NCI-H510A (cell line): Measurements from ENCODE around the gene CLDN25.
A peak's percentile ranks its signal among the peaks of the same experiment; 100 is the strongest.
"Not testable (repeated sequence)": the region's sequence is repeated elsewhere in the genome, so short reads cannot be mapped to it uniquely, and the experiment has no call there.

Experiments used
- DNase-seq: peaks from one replicate; lab custom pipeline; 2025; lab: John Stamatoyannopoulos, UW

The CLDN25 gene

GRCh38 chr11:113779496-113779895 lies at the start of gene CLDN25:
CLDN25 (plus strand) TSS chr11:113779796; CDS start chr11:113779796, 0 bp downstream.
- no peak for DNase-seq

DNA sequence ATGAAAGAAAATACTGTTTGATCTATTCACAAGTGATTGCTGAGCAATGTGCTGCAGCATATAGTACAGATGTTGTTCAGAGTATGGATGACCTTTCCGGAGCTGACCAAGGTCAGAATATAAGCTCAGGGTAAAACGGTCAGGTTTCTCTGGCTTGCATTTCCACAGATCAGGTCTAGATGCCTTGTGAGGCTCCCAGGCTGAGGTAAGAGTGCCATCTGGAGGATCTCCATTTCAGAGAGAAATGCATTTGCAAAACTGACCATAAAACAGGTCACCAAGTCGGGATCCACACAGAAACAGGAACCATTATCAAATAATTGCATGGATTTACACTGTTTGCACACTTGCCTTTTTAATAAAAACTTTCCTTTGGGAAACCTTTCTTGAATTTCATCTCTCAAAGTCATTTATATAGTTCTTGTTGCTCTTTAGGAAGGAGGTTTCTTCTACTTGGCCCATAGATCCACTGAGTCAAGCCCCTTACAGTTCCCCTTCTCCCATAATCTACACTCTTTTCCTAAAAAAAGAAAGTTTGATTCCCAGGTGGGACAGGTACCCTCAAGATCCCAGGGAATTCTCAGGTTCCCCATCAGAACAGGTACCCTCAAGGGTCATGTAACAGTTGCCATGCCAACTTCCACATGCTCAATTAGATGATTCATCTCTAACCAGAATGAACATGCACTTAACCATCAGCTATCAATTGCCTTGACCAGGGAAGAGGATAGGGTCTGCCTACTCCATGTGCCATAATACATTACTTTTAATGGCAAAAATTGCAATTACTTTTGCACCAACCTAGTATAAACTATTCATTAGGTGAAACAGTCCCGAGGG lies 48.5 kb upstream of the CLDN25 start:
- DNase-seq, result peak; percentile 5

GRCh38 chr11:113732092-113732491 lies 47.5 kb upstream of the CLDN25 start:
- no peak for DNase-seq

- no peak for DNase-seq
These were observed 43.3 kb upstream of the CLDN25 start for GRCh38 chr11:113736323-113736722.

DNA sequence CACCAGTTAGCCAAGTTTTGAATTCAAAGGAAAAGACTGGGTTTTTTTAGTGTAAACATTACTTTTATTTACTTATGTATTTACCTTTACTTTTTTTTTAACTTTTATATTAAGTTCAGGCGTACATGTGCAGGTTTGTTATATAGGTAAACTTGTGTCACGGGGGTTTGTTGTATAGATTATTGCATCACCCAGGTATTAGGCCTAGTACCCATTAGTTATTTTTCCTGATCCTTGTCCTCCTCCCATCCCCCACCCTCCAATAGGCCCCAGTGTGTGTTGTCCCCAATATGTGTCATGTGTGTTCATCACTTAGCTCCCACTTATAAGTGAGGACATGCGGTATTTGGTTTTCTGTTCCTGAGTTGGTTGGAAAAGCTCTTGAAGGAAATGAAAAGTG lies 26.7 kb upstream of the CLDN25 start:
- no peak for DNase-seq

DNA sequence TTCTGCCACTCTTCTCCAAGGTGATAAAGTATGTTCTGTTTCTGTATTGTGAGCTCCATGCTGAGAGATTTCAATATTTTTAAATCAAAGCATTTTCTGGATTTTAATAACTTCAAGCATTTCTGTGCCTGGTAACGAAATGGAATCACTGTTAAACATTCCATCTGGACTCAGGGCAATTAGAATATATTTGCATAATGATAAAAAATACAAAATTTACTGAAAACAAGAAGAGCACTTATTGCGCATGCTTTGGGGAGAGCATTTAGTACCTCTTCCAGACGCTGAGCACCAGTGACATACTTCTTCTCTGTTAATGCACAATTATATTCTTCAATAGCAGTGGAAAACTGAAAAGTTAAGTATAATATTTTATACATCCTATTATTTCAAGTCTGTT lies 19.4 kb upstream of the CLDN25 start:
- no peak for DNase-seq

DNA sequence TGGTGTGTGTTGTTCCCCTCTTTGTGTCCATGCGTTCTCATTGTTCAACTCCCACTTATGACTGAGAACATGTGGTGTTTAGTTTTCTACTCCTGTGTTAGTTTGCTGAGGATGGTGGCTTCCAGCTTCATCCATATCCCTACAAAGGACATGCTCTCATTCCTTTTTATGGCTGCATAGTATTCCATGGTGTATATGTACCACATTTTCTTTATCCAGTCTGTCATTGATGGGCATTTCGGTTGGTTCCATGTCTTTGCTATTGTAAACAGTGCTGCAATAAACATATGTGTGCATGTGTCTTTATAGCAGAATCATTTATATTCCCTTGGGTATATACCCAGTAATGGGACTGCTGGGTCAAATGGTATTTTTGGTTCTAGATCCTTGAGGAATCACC lies 16.6 kb upstream of the CLDN25 start:
- not testable (repeated sequence) for DNase-seq

DNA sequence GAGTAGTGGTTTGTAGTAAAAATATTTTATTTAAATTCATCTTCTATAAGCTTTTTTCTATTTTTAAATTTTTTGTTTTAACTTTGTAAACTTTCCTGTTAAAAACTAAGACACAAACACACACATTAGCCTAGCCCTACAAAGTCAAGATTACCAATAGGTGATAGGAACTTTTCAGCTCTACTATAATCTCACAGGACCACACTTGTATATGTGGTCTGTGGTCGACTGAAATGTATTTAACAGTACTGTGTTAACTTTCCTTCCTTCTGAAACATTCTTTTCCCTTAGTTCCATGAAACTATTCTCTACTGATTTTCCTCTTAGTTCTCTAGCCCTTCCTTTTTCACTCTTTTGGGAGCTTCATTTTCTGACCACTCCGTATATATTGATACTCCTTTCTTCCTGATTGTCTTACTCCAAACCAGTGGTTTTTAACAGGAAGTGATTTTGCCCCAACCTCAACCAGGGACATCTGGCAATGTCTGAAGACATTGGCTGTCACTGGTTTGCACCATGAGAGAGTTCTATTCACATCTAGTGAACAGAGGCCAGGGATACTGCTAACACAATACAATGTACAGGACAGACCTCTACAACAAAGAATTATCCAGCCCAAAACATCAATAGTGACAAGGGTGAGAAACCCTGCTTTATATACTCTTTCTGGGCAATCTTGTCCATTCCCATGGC lies 14.9 kb upstream of the CLDN25 start:
- no peak for DNase-seq

DNA sequence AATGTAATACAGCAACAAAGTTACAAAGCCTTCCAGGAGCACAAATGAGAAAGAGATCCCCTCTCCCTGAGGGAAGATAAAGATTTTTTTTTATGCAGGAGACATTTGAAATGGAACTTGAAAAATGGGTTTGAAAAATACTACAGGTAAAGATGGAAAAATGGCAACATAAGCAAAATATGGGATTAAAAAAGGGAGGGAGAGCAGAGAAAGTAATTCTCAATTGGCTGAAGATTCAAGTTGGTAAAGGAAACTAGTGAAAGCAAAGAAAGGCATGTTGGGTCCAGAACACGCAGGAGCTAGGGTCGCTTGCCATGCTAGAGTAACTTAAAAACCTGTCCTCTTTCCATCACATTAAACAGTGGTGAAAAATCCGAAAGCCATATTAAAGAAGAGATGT lies 7.6 kb upstream of the CLDN25 start:
- no peak for DNase-seq

GRCh38 chr11:113773092-113773415 lies 6.5 kb upstream of the CLDN25 start:
- no peak for DNase-seq

DNA sequence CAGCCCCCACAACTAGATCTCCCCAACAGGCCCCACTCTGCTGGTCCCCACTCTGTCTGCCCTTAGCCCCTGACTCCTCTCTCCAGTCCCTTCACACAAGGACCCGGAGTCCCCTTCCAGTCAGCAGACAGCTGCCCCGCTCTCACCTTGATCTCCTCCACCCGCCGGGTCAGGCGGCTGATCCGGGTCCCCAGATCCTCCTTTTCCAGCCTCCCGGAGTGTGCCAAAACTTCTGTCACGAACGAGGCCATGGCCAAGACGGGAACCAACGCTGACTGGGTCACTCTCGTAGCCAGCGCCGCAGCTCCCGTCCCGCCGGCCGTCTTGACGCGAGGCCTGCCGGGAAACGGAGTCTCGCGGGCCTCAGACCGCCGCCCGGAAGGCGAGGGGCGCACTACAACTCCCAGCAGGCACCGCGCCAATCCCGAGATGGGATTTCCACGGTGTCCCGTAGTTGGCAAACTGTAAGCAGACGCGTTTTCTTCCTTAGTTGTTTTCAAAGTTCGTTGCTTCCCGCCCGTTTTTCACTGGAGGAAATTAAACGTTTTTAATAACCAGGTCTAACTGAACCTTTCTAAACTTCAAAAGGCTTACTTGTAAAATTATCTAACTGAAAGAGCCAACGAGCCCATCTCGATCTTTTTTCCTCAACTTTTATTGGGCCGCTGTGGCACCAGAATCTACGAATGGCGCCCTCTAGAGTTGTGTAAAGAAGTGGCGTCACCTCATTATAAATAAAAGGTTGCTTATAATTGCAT lies 6.0 kb upstream of the CLDN25 start, which contains the start of gene ZW10:
Gene ZW10, minus strand, starts transcription at position 277 of the 758 bp plus-strand sequence. Its CDS starts 26 bp downstream, at position 251.
- DNase-seq, result peak; percentile 92

- DNase-seq, result no peak
These were observed 5.5 kb upstream of the CLDN25 start for GRCh38 chr11:113774174-113774503.

- DNase-seq, result no peak
These were observed 1.3 kb upstream of the CLDN25 start for GRCh38 chr11:113778111-113778910.

GRCh38 chr11:113781682-113782081 lies 2.1 kb downstream of the CLDN25 start:
- DNase-seq, result no peak

DNA sequence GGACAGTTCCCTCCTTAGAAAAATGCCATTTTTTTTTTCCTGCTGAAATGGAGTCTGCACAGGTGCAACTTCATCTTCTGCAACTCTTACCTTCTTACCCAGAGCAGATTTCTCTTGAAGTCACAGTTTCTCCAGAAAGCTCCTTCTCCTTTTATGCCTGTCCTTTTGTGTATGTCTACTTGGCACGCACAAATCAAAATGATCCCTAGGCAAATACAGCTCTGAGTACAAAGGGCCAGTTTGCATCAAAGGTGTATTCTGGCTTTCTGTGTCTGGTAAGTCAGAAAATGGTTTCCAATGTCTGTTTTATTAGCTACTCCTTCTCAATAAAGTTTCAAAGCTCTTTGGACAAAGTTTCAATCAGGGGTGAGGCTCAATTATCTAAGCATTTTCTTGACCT lies 2.5 kb downstream of the CLDN25 start:
- DNase-seq, result no peak

- not testable (repeated sequence) for DNase-seq
These were observed 9.4 kb downstream of the CLDN25 start for GRCh38 chr11:113789016-113789415.

DNA sequence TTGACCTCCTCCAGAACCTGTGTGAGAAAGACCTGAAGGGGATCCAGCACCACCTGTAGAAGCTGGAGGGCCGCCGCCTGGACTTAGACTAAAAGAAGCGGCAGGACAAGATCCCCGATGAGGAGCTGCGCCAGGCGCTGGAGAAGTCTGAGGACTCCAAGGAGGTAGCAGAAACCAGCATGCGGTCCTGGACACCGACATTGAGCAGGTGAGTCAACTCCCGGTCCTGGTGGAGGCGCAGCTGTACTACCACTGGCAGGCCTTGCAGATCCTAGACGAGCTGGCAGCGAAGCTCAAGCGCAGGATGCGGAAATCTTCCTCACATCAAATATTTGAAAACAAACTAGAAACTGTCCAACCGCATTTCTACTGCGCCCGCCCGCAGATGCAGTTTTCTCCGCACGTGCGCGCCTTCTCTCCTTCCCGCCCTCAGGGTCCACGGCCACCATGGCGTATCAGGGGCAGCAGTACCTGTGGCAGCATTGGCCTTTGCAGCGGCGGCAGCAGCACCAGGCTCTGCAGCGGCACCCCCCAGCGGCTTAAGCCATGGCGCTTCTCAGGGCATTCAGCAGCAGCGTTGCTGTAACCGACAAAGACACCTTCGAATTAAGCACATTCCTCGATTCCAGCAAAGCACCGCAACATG lies 10.2 kb downstream of the CLDN25 start:
- DNase-seq, result no peak

- no peak for DNase-seq
These were observed 17.2 kb downstream of the CLDN25 start for GRCh38 chr11:113796663-113797259.

DNA sequence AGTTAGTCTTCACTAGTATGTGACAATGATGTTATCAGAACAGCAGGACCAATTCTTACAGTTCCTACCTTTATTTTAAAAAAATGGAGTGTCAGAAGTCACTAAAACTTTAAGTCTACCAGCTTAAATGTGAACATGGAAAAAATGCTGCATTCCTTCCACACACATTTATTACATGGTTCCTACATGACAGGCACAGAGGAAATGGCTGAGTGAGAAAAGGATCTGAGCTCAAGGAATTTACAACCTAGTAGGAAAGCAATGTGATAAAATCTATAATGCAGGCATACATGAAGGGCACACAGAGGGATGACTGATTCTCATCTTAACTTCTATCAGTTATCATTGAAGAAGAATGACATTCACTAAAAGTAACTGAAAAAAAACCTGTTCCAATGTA lies 23.0 kb downstream of the CLDN25 start:
- DNase-seq, result no peak

GRCh38 chr11:113805640-113806039 lies 26.0 kb downstream of the CLDN25 start:
- no peak for DNase-seq

GRCh38 chr11:113806406-113806805 lies 26.8 kb downstream of the CLDN25 start:
- DNase-seq, result no peak
